ENCODE results near the gene OVAAL. TPM values are rescaled to one million over a fixed set of nuclear protein-coding genes. Genes with fewer than 3 reads are reported as not detected.

The OVAAL gene
- total and polyA plus RNA-seq, 2 of the 8 experiments (the other 6 are each of a cell fraction or from before 2014, with no cell fraction given) = not detected

DNA sequence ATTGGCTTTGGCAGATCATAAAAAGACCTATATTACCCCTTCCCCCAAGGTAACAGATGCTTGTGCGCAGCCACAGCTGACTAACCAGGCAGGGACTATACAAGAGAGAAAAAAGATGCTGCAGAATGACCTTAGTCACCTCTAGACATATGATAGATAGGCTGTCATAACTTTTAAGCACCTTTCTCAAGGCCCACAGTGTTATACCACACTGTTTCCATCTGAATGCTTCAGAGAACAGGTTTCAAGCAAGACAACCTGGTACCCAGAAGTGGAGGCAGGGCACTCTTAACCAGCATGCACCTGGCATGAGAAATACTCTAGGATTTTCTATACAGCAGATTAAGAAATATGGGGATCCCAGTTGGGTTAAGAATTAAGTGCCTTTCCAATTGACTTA, 12.8 kb upstream of the OVAAL start:
- FAIRE-seq (no peak), DNase-seq (ENCODE audit: low read depth in 1 of 2, low spot score in 2 of 2) (no peak)
- Histone ChIP-seq H3K27me3 (replicated peaks in 1 of 4; ENCODE audit: control insufficient read depth in 3 of 4, extremely low read depth in 1 of 4, insufficient read depth in 3 of 4, low read length in 3 of 4) (no peaks in the 10 kb centered on the region), H2BK5ac (ENCODE audit: low read depth, low read length) (no peak overlapping the region), H3K23me2 (ENCODE audit: low read depth, low read length) (no peaks in the 10 kb centered on the region), H4K91ac (replicated peaks; ENCODE audit: insufficient read length, low read length) (no peak overlapping the region), H2BK12ac (ENCODE audit: low read depth, low read length) (no peak overlapping the region), H3K27ac (ENCODE audit: low read depth, low read length) (no peak overlapping the region), H3K4me2 (ENCODE audit: insufficient read depth in 1 of 2, low read depth in 2 of 2, low read length in 2 of 2) (no peak overlapping the region), H3K36me3 (ENCODE audit: control insufficient read depth in 2 of 4, insufficient read depth in 4 of 4, low read length in 3 of 4) (no peaks in the 10 kb centered on the region), H3K9ac (replicated peaks in 1 of 4; ENCODE audit: extremely low read depth in 1 of 4, low read depth in 3 of 4, low read length in 3 of 4) (no peak overlapping the region), H3K79me2 (ENCODE audit: control insufficient read depth in 1 of 2, insufficient read depth in 2 of 2, low read length in 2 of 2) (no peaks in the 10 kb centered on the region), H3K18ac (ENCODE audit: extremely low read depth, low read length) (no peak overlapping the region), H3K79me1 (ENCODE audit: low read depth, low read length) (no peaks in the 10 kb centered on the region), H2BK15ac (ENCODE audit: low read length) (no peak overlapping the region), H3K4me1 (replicated peaks in 1 of 4; ENCODE audit: control insufficient read depth in 3 of 4, insufficient read depth in 4 of 4, low read length in 3 of 4) (peaks cover 0 to 8% (median 3%) of the 10 kb centered on the region in 4 experiments), H3K4me3 (ENCODE audit: extremely low read depth in 1 of 4, insufficient read depth in 2 of 4, low read depth in 3 of 4, low read length in 4 of 4) (no peak overlapping the region), H3K14ac (ENCODE audit: insufficient read length) (no peak overlapping the region), H3K56ac (replicated peaks; ENCODE audit: insufficient read length, low read depth, low read length) (no peak overlapping the region), H4K20me1 (replicated peaks in 1 of 2; ENCODE audit: control insufficient read depth in 1 of 2, insufficient read depth in 2 of 2, low read length in 2 of 2) (no peaks in the 10 kb centered on the region), H3K23ac (ENCODE audit: insufficient read length) (no peak overlapping the region), H4K8ac (ENCODE audit: extremely low read depth, insufficient read depth, low read length) (no peak overlapping the region), H2BK20ac (ENCODE audit: low read length) (no peak overlapping the region), H2BK120ac (replicated peaks; ENCODE audit: low read depth, low read length) (no peak overlapping the region), H3K4ac (replicated peaks; ENCODE audit: insufficient read length, low read depth, low read length) (no peak overlapping the region), H2AK5ac (ENCODE audit: low read depth, low read length) (no peak overlapping the region), H4K5ac (ENCODE audit: insufficient read length, low read depth, low read length) (no peak overlapping the region), H3K9me3 (ENCODE audit: insufficient read depth in 2 of 2, low read depth in 1 of 2, low read length in 1 of 2) (no peaks in the 10 kb centered on the region), H2AFZ (ENCODE audit: low read length) (no peak overlapping the region)
- ChIA-PET CTCF (ENCODE audit: partially characterized antibody) (interaction anchor here (1.0 to 1.2 kb wide), 3 partner anchors 40 to 240 kb away, joined by 3 to 5 read pairs (median 3); no protein-coding TSS in a partner anchor), POLR2A (ENCODE audit: partially characterized antibody) (no interaction called here)
- 100% methylated on average over 1 of the region's 1 CpG; no CpG with 5 or more reads in 1 of the 2 experiments for WGBS, 2 experiments (ENCODE audit: extremely low coverage in 1 of 2, insufficient coverage in 1 of 2, insufficient read length in 1 of 2, insufficient replicate concordance in 2 of 2, low coverage in 1 of 2, low lambda C conversion rate in 2 of 2, missing lambda C conversion rate in 1 of 2)
- TF ChIP-seq, protein P1, sequence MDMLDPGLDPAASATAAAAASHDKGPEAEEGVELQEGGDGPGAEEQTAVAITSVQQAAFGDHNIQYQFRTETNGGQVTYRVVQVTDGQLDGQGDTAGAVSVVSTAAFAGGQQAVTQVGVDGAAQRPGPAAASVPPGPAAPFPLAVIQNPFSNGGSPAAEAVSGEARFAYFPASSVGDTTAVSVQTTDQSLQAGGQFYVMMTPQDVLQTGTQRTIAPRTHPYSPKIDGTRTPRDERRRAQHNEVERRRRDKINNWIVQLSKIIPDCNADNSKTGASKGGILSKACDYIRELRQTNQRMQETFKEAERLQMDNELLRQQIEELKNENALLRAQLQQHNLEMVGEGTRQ (IDR thresholded peaks at IDR 0.05; ENCODE audit: low read length) = no peak
- TF ChIP-seq SP4 (IDR thresholded peaks at IDR 0.05; ENCODE audit: low read length) (no peak), RBBP5 (IDR thresholded peaks at IDR 0.05; ENCODE audit: borderline replicate concordance, low read depth, low read length) (no peak), SIRT6 (IDR thresholded peaks at IDR 0.05; ENCODE audit: low read length) (no peak), TCF12 (IDR thresholded peaks at IDR 0.05; ENCODE audit: low read depth, low read length) (no peak), PHF8 (conservative IDR thresholded peaks at IDR 0.05; ENCODE audit: low read depth, low read length) (no peak), CBX8 (IDR thresholded peaks at IDR 0.05; ENCODE audit: borderline replicate concordance, low read depth, low read length) (no peak)
- TF ChIP-seq, protein P2, sequence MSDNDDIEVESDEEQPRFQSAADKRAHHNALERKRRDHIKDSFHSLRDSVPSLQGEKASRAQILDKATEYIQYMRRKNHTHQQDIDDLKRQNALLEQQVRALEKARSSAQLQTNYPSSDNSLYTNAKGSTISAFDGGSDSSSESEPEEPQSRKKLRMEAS (IDR thresholded peaks at IDR 0.05) = no peak
- TF ChIP-seq, protein P3, sequence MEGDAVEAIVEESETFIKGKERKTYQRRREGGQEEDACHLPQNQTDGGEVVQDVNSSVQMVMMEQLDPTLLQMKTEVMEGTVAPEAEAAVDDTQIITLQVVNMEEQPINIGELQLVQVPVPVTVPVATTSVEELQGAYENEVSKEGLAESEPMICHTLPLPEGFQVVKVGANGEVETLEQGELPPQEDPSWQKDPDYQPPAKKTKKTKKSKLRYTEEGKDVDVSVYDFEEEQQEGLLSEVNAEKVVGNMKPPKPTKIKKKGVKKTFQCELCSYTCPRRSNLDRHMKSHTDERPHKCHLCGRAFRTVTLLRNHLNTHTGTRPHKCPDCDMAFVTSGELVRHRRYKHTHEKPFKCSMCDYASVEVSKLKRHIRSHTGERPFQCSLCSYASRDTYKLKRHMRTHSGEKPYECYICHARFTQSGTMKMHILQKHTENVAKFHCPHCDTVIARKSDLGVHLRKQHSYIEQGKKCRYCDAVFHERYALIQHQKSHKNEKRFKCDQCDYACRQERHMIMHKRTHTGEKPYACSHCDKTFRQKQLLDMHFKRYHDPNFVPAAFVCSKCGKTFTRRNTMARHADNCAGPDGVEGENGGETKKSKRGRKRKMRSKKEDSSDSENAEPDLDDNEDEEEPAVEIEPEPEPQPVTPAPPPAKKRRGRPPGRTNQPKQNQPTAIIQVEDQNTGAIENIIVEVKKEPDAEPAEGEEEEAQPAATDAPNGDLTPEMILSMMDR (IDR thresholded peaks at IDR 0.05; ENCODE audit: control extremely low read depth in 1 of 3, insufficient read depth in 1 of 3, low read depth in 1 of 3, low read length in 3 of 3) = no peak
- TF ChIP-seq, protein P4, sequence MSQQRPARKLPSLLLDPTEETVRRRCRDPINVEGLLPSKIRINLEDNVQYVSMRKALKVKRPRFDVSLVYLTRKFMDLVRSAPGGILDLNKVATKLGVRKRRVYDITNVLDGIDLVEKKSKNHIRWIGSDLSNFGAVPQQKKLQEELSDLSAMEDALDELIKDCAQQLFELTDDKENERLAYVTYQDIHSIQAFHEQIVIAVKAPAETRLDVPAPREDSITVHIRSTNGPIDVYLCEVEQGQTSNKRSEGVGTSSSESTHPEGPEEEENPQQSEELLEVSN (IDR thresholded peaks at IDR 0.05) = no peak
